Fibroblast of skin of abdomen (primary cell): ENCODE measurements around the gene SNX9.
"Not testable (repeated sequence)": the region's sequence is repeated elsewhere in the genome, so short reads cannot be mapped to it uniquely, and the experiment has no call there.

ENCODE experiments used
- DNase-seq: peaks from one replicate; pipeline ENCODE4 v3.0.0-alpha.2; 2013

The SNX9 gene

DNA sequence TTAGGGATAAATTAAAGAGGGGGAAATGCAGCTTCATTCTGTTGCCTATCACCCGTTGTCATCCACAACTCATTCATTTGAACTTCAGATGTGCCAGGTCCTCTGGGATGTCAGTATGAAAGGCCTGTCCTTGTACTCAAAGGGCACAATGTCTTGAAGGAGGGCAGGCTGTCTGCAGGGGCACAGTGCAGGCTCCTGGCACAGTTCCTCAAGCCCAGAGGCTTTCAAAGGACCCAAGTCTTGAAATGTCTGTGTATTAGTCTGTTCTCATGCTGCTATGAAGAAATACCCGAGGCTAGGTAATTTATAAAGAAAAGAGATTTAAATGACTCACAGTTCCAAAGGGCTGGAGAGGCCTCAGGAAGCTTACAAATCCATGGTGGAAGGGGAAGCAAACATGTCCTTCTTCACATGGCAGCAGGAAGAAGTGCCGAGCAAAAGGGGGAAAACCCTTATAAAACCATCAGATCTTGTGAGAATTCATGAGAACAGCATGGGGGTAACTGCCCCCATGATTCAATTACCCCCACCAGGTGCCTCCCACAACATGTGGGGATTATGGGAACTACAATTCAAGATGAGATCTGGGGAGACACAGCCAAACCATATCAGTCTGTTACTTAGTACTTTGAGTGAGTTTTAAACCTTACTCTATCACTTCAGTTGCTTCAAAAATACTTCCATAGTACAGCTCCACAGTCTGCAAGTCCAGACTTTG, 9.4 kb downstream of the SNX9 start:
- DNase-seq, result no peak

DNA sequence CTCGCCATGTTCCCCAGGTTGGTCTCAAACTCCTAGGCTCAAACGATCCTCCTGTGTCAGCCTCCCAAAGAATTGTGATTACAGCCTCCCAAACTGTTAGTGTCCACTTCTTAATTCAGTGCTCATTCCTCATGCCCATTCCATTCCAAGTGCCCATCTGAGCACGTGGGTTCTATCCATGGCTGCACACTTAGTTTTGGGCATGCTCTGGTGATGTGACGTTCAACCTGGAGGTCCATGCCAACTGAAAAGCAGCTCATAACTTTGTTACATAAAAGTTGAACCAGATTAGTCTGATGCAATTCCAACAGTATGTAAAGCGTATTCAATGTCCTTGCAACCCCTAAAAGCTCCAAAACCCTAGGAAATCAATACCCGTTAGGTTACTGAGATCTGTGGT, 11.5 kb downstream of the SNX9 start:
- DNase-seq, result no peak

DNA sequence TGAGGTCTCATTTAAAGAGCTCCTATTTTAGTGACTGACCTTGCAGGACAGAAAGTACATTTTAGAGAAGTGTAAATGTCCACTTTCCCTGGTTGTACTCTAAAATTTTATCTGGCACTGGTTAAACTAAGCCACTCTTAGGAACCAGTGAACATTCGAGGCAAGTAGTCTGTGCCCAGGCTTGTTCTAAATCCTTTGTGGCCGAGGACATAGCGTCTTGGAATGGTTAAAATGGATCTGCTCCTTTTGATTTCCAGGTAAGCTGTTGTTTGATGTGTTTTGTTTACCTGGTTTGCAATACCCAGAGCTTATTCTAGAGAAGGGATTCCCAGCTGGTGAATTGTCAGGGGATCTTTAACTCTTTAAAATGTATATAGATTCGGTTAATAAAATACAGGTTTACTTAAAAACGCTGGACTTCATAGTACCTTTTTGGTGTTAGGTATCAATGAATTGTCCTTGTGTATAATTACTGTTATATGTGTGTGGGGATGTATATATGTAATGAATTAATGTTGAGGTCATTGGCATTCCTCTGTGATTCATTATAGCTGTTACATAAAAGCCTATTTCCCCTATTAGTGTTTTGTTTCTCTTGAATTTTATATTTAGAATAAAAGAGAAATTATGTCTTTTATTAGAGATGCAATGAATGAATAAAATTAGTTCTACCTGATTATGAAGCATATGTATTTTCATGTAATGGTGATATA, 15.8 kb downstream of the SNX9 start:
- no peak for DNase-seq

GRCh38 chr6:157839606-157840005, 16.6 kb downstream of the SNX9 start:
- DNase-seq, result no peak

DNA sequence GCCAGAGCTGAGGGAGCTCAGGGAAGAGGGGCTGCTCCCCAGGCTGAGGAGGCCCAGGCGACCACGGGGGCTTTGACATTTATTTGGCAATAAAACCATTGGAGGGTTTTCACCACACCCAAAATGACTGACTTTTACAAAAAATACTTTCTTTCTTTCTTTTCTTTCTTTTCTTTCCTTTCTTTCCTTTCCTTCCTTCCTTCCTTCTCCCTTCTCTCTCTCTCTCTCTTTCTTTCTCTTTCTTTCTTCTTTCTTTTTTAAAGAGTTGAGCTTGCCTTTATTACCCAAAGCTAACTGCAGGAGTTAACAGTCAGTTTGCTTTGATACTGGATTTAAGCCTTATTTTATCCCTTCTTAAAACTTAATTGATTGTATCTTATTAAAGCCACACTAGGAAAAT, 17.2 kb downstream of the SNX9 start:
- no peak for DNase-seq

DNA sequence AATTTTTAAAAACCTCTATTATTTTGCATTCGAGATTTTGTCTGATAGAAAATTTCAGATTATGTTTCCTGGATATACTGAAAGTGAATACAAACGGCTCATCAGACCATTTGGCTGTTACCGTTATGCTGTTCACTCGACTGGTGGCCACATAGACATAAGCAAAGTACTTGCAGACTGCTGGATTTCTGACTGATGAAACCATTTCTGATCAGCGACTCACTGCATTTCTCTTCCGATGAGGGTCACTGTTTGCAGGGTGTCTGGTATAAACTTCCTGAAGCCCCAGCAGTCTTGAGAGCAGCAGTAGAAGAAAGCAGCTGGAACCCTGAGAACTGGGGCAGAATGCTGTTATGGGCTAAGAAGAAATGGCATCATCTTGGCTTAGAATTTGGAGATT, 17.7 kb downstream of the SNX9 start:
- DNase-seq, result peak; percentile 87

- DNase-seq, result no peak
Measured at GRCh38 chr6:157841211-157841840, 18.3 kb downstream of the SNX9 start.

DNA sequence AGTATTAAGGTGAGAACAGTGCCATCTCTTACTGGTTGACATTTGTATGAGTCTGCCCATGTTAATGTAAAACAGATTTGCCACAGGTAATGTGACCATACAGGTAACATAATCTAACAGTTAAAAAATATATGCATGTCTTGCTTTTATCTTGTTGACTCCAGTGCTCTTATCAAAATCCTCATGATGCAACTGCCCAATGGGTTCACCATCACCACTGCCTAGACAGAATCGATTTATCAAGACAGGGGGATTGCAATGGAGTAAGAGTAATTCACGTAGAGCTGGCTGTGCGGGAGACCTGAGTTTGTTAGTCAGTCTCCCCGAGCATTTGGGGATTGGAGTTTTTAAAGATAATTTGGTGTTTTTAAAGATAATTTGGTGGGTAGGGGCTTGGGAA, 19.2 kb downstream of the SNX9 start:
- DNase-seq, result no peak

DNA sequence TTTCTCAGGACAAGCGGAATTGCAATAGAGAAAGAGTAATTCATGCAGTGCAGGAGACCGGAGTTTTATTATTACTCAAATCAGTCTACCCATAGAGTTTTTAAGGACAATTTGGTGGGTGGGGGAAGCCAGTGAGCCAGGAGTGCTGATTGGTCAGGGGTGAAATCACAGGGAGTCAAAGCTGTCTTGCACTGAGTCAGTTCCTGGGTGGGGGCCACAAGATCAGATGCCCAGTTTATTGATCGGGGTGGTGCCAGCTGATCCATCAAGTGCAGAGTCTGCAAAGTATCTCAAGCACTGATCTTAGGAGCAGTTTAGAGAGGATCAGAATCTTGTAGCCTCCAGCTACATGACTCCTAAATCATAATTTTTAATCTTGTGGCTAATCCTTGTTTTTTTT, 21.1 kb downstream of the SNX9 start:
- DNase-seq, result not testable (repeated sequence)

DNA sequence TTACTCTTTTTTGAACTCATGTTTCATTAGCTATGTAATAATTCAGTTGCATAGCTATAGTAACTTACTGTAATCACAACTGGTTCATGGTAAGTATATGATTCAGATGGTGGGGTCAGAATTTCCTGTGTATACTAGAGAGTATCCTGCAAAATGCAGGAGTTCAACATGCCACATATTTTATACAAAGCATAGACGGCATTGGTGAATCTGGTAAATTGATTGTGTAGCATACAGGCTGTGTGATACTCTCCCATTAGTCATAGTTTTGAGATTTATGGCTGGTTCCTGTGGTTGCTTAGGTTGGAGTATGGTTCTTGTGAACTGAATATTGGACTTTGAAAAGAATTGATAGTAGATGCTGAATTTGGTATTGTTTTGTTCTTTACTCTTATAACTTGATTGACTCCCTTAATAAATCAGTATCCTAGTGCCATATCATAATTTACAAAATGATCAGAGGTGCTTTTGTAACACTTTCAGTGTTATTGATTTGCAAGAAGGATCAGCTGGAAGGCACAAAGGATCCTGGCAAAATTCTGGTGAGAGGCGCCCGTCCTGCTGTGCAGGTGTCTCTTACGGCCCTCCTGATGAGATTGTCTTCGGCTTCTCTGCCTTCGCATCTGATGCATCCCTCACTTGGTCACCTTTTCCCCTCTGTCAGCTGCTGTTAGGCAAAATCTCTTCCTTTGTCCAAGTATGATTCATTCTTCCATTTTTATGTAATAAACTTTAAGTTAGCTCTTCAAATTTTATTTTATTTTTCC, 22.6 kb downstream of the SNX9 start:
- DNase-seq, result peak; percentile 74

DNA sequence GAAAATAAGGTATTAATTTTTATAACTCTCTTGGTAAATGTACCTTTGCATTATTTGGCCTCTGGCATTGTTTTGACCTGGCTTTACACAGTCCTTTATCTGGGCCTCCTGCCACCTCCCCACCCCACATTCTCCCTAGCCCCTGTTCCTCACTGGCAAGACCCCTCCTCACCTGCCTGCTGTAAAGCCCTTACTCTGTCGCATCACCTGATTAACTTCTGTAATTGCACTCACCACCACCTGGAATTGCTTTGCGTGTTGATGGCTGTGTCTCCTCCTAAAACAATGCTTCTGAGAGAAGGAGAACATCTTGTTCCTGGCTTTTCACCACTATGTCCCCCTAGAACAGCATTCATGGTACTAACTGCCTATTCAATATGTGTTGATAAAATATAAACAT, 24.8 kb downstream of the SNX9 start:
- DNase-seq, result no peak

GRCh38 chr6:157848693-157849092, 25.6 kb downstream of the SNX9 start:
- no peak for DNase-seq

GRCh38 chr6:157849288-157850017, 26.4 kb downstream of the SNX9 start:
- DNase-seq, result no peak

DNA sequence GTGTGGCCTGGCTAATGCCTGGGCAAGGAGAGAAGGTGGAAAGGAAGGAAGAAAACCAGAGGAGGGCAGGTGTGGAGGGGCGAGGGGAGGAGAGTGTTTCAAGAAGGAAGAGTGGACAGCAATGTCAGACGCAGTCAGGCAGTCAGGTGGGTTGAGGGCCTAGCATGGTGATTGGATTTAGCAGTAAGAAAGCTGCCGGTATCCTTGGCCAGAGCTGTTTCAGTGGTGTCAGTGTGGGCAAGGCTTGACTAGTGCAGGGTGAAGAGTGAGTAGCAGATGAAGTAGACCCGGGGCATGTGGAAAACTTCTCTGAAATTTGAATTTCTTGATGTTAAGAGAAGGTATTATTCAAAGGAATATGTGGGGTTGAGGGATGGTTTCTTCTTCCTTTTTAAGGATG, 27.0 kb downstream of the SNX9 start:
- DNase-seq, result no peak

DNA sequence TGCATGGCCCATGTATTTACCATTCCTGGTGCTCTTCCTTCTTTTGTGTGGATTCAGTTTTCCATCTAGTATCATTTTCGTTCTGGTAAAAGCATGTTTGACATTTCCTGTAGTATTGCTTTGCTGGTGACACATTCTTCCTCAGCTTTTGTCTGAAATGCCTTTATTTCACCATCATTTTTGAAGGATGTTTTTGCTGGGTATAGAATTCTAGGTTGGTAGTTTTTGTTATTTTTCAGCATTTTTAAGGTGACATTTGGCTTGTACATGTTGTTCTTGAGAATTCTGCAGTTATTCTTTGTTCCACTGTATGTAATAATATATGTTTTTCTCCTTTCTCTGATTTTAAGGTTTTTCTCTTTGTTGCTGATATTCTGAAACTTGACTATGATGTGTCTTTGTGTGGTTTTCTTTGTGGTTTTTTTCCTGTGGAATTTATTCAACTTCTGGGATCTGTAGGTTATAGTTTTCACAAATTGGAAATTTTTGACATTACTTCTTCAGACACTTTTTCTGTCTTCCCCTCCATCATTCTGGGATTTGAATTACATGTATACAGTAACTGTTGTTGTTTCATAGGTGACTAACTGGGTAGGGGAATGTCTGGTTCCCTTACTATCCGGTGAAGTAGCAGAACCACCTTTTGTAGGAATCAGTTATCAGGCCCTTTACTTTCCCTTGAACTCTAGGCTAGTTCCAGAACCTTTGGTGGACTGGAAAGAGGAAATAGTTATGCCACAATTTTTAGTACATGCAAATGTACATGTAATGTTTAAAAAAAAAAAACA, 30.2 kb downstream of the SNX9 start:
- no peak for DNase-seq

GRCh38 chr6:157853902-157854502, 31.0 kb downstream of the SNX9 start:
- DNase-seq, result no peak

DNA sequence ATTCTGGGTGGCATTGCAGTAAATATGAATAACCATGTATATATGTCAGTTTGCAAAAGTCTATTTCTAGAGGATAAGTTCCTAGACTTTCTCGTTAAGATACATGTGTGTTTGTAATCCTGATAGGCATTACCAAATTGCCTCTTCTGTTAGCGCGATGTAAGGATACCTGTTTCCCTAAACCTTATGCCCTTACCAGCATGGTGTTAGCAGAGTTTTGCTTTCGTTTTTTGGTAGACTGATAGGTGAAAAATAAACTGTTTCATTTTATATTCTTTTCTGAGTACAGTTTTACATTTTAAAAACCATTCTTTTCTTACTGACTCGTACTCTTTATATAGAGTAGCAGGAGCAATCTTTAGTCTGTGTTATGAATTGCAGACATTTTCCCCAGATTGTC, 32.3 kb downstream of the SNX9 start:
- no peak for DNase-seq

DNA sequence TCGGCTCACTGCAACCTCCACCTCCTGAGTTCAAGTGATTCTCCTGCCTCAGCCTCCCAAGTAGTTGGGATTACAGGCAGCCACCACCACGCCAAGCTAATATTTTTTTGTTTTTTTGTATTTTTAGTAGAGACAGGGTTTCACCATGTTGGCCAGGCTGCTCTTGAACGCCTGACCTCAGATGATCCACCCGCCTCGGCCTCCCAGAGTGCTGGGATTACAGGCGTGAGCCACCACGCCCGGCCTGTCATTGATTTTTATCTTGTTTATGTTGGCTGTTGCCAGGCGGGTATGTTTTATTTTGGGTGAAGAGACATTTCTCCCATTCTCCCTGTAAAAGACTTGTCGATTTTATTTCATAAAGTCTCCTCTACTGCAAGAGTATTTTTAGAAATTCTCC, 32.8 kb downstream of the SNX9 start:
- not testable (repeated sequence) for DNase-seq

DNA sequence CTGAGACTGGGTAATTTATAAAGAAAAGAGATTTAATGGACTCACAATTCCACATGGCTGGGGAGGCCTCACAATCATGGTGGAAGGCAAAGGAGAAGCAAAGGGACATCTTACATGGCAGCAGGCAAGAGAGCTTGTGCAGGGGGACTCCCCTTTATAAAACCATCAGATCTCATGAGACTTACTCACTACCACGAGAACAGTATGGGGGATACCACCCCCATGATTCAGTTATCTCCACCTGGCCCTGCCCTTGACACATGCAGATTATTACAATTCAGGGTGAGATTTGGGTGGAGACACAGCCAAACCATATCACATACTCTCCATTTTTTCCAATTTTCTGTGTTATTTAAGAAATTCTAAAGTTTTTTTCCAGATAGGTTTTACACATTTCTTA, 35.6 kb downstream of the SNX9 start:
- not testable (repeated sequence) for DNase-seq

DNA sequence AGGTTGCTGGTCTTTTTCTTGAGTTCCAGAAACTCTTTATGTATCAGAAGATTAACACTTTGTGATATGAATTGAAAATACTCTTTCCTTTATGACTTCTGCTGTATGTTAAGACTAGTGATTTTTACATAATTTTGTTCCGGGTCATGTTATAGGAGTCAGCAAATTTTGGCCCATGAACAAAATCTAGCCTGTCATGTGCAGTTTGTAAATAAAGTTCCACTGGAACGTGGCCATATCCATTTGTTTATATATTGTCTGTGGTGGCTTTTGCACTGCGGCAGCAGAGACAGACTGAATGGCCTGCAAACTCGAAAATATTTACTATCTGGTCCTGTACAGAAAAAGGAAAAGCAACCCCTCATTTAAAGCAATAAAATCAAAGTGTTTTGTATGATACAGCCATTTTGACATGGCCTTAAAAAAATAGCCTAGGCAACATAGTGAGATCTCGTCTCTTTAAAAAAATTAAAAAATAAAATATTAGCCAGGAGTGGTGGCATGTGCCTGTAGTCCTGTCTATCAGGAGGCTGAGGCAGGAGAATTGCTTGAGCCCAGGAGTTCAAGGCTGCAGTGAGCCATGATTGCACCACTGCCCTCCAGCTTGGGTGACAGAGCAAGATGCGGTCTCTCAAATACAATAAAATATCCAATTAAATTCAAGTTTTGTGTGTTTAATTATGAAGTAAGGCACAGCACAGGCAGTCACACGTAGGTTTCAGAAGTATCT, 36.9 kb downstream of the SNX9 start:
- DNase-seq, result no peak
